OCI-LY1 (cell line): ENCODE results near the gene ANKRD66.

Experiments
- EZH2 ChIP-seq: fragments of 200-600 bp; sonication (generic), shearing (Covaris generic); IDR thresholded peaks from 2 replicates; pipeline ENCODE4 v1.8.0; 2017; ENCODE audit warnings: borderline replicate concordance, mixed run types, mild to moderate bottlenecking, antibody characterized with exemption, low read length, moderate library complexity, mixed read lengths
- TF ChIP-seq, protein P1 (sequence below): fragments of 200-600 bp; sonication (generic), shearing (Covaris generic); IDR thresholded peaks from 2 replicates; pipeline ENCODE4 v1.5.1; 2017; ENCODE audit warnings: mild to moderate bottlenecking, antibody characterized with exemption, low read length, moderate library complexity, mixed read lengths

DNA sequence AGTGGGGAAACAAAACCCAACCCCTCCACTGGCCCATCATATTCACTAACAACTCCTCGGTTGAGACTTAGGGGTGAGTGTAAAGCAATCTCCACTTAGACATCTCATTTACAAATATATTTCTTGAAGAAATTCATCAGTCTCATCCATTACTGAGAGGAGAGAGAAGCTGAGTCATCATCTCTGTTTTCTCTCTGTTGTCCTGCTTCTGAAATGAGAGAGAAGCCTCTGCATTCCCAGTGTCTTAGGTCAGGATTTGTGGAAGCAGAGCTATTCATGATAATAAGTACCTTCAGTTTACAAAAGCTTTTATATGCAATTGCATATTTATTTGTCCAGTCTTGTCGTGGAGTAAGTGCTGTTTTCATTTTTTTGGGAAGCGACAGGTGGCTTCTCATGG, 47.3 kb downstream of the ANKRD66 start:
- TF ChIP-seq, protein P1, sequence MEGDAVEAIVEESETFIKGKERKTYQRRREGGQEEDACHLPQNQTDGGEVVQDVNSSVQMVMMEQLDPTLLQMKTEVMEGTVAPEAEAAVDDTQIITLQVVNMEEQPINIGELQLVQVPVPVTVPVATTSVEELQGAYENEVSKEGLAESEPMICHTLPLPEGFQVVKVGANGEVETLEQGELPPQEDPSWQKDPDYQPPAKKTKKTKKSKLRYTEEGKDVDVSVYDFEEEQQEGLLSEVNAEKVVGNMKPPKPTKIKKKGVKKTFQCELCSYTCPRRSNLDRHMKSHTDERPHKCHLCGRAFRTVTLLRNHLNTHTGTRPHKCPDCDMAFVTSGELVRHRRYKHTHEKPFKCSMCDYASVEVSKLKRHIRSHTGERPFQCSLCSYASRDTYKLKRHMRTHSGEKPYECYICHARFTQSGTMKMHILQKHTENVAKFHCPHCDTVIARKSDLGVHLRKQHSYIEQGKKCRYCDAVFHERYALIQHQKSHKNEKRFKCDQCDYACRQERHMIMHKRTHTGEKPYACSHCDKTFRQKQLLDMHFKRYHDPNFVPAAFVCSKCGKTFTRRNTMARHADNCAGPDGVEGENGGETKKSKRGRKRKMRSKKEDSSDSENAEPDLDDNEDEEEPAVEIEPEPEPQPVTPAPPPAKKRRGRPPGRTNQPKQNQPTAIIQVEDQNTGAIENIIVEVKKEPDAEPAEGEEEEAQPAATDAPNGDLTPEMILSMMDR: no peak
- no peak for TF ChIP-seq EZH2
